SK-N-SH treated with all-trans-retinoic acid at 6 μM for 48 hours (cell line): ENCODE data around the gene REG3A.

Source experiments
- ATAC-seq: fragments of 200-7000 bp; cut with Tn5 transposase; 3 replicates; pipeline ENCODE4 v1.9.1; 2020; ENCODE audit warnings: mild to moderate bottlenecking, moderate library complexity
- ARNTL ChIP-seq: fragments of 450-650 bp; formaldehyde crosslinking; IDR thresholded peaks from 2 replicates; pipeline ENCODE4 v1.5.0; 2020; ENCODE audit warnings: low read depth, mild to moderate bottlenecking, moderate library complexity, borderline replicate concordance
- BACH2 ChIP-seq: fragments of 250-450 bp; sonication (Bioruptor Pico); IDR thresholded peaks from 2 replicates; pipeline ENCODE4 v1.9.0; 2021; ENCODE audit warnings: mild to moderate bottlenecking, borderline replicate concordance
- CREB5 ChIP-seq: fragments of 250-450 bp; sonication (Bioruptor Pico); IDR thresholded peaks from 2 replicates; pipeline ENCODE4 v1.5.1; 2020; ENCODE audit warnings: low read depth, mild to moderate bottlenecking, moderate library complexity
- CSDC2 ChIP-seq: fragments of 250-450 bp; sonication (Bioruptor Pico); IDR thresholded peaks from 2 replicates; pipeline ENCODE4 v1.5.0; 2020; ENCODE audit warnings: mild to moderate bottlenecking, moderate library complexity
- CSRNP3 ChIP-seq: fragments of 250-450 bp; sonication (Bioruptor Pico); IDR thresholded peaks from 2 replicates; pipeline ENCODE4 v1.5.1; 2021; ENCODE audit warnings: mild to moderate bottlenecking, moderate library complexity
- ESRRG ChIP-seq: fragments of 250-450 bp; sonication (Bioruptor Pico); IDR thresholded peaks from 2 replicates; pipeline ENCODE4 v1.6.1; 2021; ENCODE audit warnings: mild to moderate bottlenecking
- GLIS3 ChIP-seq: fragments of 250-450 bp; sonication (Bioruptor Pico); IDR thresholded peaks from 2 replicates; pipeline ENCODE4 v1.5.0; 2020; ENCODE audit warnings: mild to moderate bottlenecking, moderate library complexity
- ISL1 ChIP-seq: fragments of 250-450 bp; sonication (Bioruptor Pico); IDR thresholded peaks from 2 replicates; pipeline ENCODE4 v2.1.2; 2022; ENCODE audit warnings: mild to moderate bottlenecking, moderate library complexity
- OSR1 ChIP-seq: fragments of 250-450 bp; sonication (Bioruptor Pico); IDR thresholded peaks from 2 replicates; pipeline ENCODE4 v1.8.0; 2022; ENCODE audit warnings: moderate library complexity, mild to moderate bottlenecking, inconsistent platforms
- PATZ1 ChIP-seq: fragments of 250-450 bp; sonication (Bioruptor Pico); IDR thresholded peaks from 2 replicates; pipeline ENCODE4 v1.8.0; 2020; ENCODE audit warnings: mild to moderate bottlenecking, moderate library complexity, borderline replicate concordance
- POU6F1 ChIP-seq: fragments of 250-450 bp; sonication (Bioruptor Pico); IDR thresholded peaks from 2 replicates; pipeline ENCODE4 v1.8.0; 2021; ENCODE audit warnings: low read depth, mild to moderate bottlenecking, moderate library complexity, borderline replicate concordance
- PPARA ChIP-seq: fragments of 250-450 bp; sonication (Bioruptor Pico); IDR thresholded peaks from 2 replicates; pipeline ENCODE4 v1.5.0; 2020; ENCODE audit warnings: mild to moderate bottlenecking, borderline replicate concordance
- RARB ChIP-seq: fragments of 250-450 bp; sonication (Bioruptor Pico); IDR thresholded peaks from 2 replicates; pipeline ENCODE4 v1.8.0; 2021; ENCODE audit warnings: mild to moderate bottlenecking, moderate library complexity
- SNAI2 ChIP-seq: fragments of 250-450 bp; sonication (Bioruptor Pico); IDR thresholded peaks from 2 replicates; pipeline ENCODE4 v1.5.0; 2020; ENCODE audit warnings: mild to moderate bottlenecking, moderate library complexity
- TCF4 ChIP-seq: fragments of 250-450 bp; sonication (Bioruptor Pico); IDR thresholded peaks from 2 replicates; pipeline ENCODE4 v1.8.0; 2021; ENCODE audit warnings: mild to moderate bottlenecking, moderate library complexity, borderline replicate concordance
- TOX ChIP-seq: fragments of 250-450 bp; sonication (Bioruptor Pico); IDR thresholded peaks from 2 replicates; pipeline ENCODE4 v1.8.0; 2021; ENCODE audit warnings: mild to moderate bottlenecking, moderate library complexity, borderline replicate concordance
- TSHZ2 ChIP-seq: fragments of 250-450 bp; sonication (Bioruptor Pico); IDR thresholded peaks from 2 replicates; pipeline ENCODE4 v1.5.0; 2020; ENCODE audit warnings: mild to moderate bottlenecking, moderate library complexity
- ZC3H10 ChIP-seq: fragments of 250-450 bp; sonication (Bioruptor Pico); IDR thresholded peaks from 2 replicates; pipeline ENCODE4 v1.5.1; 2021; ENCODE audit warnings: mild to moderate bottlenecking, moderate library complexity
- ZFP30 ChIP-seq: fragments of 450-650 bp; formaldehyde crosslinking; IDR thresholded peaks from 2 replicates; pipeline ENCODE4 v1.5.0; 2022; ENCODE audit warnings: mild to moderate bottlenecking, moderate library complexity
- ZNF70 ChIP-seq: fragments of 450-650 bp; formaldehyde crosslinking; IDR thresholded peaks from 2 replicates; pipeline ENCODE4 v1.5.0; 2020; ENCODE audit warnings: mild to moderate bottlenecking, moderate library complexity
- ZNF8 ChIP-seq: fragments of 450-650 bp; formaldehyde crosslinking; IDR thresholded peaks from 2 replicates; pipeline ENCODE4 v1.5.0; 2020; ENCODE audit warnings: mild to moderate bottlenecking, moderate library complexity

REG3A gene

GRCh38 chr2:79162132-79162531 is 2.6 kb upstream of the REG3A start (continued):
- no peak for TF ChIP-seq CSDC2
- TF ChIP-seq ARNTL (CRISPR knock-in tag), result no peak
- TF ChIP-seq SNAI2 (CRISPR knock-in tag), result no peak

- TF ChIP-seq PPARA (CRISPR knock-in tag), result no peak
- no peak for TF ChIP-seq ZNF70
- TF ChIP-seq BACH2 (CRISPR knock-in tag), result no peak
- no peak for TF ChIP-seq ZC3H10
- TF ChIP-seq TCF4 (CRISPR knock-in tag), result no peak
- no peak for TF ChIP-seq ARNTL (CRISPR knock-in tag)
- TF ChIP-seq ESRRG (CRISPR knock-in tag), result no peak
- no peak for TF ChIP-seq CSDC2
- TF ChIP-seq RARB (CRISPR knock-in tag), result no peak
- no peak for TF ChIP-seq ZNF8 (CRISPR knock-in tag)
- no peak for TF ChIP-seq GLIS3
- TF ChIP-seq SNAI2 (CRISPR knock-in tag), result no peak
- no peak for TF ChIP-seq CSRNP3 (CRISPR knock-in tag)
- no peak for TF ChIP-seq ZFP30
- TF ChIP-seq OSR1 (CRISPR knock-in tag), result no peak
- no peak for TF ChIP-seq TOX
- TF ChIP-seq TSHZ2 (CRISPR knock-in tag), result no peak
- no peak for TF ChIP-seq POU6F1 (CRISPR knock-in tag)
- no peak for ATAC-seq
Measured at GRCh38 chr2:79159030-79159429, 523 bp downstream of the REG3A start.

- ATAC-seq, result no peak
- TF ChIP-seq GLIS3 (no peak), OSR1 (CRISPR knock-in tag) (no peak), ESRRG (CRISPR knock-in tag) (no peak), PATZ1 (no peak), BACH2 (CRISPR knock-in tag) (no peak), TCF4 (CRISPR knock-in tag) (no peak), ISL1 (CRISPR knock-in tag) (no peak), CREB5 (CRISPR knock-in tag) (no peak), TOX (no peak), ZC3H10 (no peak), CSDC2 (no peak), SNAI2 (CRISPR knock-in tag) (no peak), PPARA (CRISPR knock-in tag) (no peak)
Measured at GRCh38 chr2:79155826-79156476, 3.6 kb downstream of the REG3A start.
